GM10847 (cell line): ENCODE data around the gene EBI3.

Source experiments
- POLR2A ChIP-seq: IDR thresholded peaks from 2 replicates; pipeline ENCODE4 v1.6.1; 2011; ENCODE audit not compliant: insufficient read length; ENCODE audit errors: extremely low read depth

Gene EBI3

DNA sequence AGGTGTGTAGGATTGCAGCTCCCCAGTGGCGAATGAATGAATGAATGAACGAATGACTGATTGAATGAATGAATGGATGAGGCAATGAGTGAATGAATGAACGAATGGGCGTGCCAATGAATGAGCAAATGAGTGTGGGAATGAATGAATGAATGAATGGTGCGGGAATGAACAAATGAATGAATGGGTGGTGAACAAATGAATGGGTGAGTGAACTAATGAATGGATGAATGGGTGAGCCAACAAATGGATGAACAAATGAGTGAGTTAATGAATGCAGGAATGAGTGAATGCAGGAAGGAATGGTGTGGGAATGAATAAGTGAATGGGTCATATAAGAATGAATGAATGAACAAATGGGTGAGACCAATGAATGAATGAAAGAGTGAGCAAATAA is 32.1 kb upstream of the EBI3 start:
- no peak for TF ChIP-seq POLR2A

DNA sequence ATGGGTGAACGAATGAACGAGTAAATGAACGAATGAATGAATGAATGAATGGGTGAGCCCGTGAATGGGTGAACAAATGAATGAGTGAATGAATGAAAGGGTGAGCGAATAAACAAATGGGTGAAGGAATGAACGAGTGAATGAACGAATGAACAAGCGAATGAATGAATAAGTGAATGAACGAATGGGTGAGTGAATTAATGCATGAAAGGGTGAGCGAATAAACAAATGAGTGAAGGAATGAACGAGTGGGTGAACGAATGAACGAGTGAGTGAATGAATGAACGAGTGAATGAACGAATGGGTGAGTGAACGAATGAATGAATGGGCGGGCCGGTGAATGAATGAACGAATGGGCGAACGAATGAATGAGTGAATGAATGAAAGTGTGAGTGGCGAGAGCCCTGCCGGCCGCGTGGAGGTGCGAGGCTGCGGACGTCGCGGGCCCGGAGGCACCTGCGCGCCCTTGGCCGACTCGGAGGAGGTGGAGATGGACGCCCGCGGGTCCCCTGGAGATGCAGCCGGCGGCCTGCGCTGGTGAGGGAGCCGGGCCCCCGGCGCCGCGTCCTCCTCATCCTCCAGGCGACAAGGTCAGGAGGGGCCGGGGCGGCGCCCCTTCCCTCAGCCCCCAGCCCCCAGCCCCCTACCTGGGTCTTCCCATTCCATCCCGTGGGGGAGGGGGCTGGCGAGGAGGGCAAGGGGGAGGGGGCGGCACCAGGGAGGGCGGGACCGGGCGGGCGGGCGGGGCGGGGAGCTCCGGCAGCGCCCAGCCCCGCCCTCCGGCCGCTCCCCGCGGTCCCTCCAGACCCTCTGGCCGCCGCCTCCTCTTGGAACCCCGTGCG is 31.5 kb upstream of the EBI3 start:
- no peak for TF ChIP-seq POLR2A

DNA sequence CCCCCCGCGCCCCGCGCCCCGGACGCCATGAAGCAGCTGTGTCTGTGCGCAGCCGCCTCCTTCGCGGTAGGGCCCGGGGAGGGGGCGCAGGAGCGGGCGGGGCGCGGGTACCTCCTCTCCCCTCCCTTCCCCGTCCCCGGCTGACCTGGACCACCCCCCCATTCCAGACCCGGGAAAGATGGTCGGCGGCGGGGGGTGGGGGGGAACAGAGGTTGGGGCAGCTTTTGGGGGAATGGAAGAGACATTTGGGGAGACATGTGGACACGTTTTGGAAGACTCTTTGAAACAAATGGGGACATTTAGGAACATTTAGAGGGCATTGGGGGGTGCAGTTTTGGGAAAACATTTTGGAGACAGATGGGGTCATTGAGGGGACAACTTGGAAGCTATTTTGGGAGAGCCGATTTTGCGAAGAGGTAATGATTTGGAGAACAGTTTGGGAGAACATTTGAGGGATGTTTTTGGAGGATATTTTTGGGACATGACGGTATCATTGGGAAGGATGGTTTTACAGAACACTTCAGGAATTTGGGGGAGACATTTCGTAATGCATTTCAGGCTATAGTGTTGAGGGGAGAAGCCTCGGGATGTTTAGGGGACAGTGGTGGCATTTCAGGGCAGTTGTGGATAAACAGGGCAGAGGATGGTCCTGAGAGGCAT is 30.7 kb upstream of the EBI3 start:
- TF ChIP-seq POLR2A = no peak

DNA sequence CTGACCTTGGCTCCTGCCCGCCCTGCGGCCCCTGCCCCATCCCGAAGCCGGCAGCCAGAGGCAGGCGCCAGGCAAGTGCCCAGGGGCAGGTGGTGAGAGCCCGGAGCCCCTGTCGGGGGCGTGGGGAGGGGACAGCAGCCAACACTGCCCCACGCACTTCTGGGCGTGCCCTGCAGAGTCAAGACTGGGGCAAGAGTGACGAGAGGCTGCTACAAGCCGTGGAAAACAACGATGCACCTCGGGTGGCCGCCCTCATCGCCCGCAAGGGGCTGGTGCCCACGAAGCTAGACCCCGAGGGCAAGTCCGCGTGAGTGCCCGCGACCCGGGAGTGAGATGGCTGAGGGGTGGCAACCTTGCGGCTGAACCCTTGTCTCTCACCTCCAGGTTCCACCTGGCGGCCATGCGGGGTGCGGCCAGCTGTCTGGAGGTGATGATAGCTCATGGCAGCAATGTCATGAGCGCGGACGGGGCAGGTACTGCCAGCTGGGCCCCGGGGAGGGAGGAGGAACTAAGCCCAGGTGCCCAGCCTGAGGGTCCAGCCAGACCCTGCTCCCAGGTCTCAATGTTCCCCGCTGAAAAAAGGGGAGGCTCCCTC is 29.5 kb upstream of the EBI3 start:
- no peak for TF ChIP-seq POLR2A

DNA sequence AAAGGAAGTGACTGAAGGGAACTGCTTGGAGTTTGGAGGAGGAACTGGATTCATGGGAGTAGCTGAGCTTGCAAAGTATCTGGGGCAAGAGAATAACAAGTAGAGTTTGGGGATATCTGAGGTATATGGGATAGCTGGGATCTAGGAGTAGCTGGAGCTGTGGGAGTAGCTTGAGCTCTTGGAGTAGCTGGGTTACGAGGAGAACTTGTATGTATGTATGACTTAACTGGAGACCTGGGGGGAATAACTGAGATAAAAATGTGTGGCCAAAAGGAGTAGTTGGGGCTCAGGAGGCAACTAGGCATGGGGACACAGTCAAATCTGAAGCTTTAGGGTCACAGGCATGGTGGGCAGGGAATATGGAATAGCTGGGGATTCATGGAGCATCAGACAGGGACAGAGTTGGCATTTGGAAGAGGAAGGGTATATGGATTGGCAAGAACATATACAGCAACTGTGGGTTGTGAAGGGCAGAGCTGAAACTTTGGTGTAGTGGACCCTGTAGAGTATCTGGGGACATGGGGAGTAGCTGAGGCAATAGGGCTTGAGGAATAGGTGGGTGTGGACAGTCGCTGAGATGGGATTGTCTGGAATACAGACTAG is 28.3 kb upstream of the EBI3 start:
- no peak for TF ChIP-seq POLR2A

DNA sequence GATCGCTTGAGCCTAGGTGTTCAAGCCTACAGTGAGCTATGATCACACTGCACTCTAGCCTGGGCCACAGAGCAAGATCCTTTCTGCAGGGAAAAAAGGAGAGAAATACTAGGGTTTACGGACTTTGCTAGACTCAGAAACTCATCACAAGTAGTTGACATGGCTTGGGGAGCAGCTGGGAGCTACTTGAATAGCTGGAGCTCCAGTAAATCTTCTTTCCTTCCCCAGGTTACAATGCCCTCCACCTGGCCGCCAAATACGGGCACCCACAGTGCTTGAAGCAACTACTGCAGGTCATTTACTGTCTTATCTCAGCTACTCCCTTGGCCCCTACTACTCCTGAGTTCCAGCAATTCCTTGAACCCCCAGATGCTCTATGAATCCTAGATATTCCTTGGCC is 27.5 kb upstream of the EBI3 start:
- no peak for TF ChIP-seq POLR2A

DNA sequence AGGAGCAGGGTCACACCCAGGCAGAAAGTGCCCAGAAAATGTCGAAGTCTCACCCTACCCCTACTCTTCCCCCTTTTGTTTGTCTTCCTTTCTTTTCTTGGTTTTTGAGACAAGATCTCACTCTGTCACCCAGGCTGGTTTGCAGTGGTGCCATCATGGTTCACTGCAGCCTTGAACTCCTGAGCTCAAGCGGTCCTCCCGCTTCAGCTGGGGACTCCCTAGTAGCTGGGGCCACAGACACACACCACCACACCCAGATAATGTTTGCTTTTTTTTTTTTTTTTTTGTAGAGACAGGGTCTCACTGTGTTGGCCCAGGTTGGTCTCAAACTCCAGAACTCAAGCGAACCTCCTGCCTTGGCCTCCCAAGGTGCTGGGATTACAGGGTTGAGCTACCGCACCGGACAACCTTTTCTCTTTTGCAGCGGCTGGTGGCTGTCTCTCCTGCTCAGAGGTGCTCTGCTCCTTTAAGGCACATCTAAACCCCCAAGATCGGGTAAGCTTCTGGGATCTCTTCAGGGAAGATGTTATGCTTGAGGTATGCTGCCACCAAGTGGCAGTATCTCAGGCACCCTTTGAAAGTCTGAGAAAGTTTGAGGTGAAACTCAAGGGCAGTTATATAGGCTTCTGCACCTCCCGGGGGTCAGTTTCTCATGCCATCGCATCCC is 22.4 kb upstream of the EBI3 start:
- no peak for TF ChIP-seq POLR2A

DNA sequence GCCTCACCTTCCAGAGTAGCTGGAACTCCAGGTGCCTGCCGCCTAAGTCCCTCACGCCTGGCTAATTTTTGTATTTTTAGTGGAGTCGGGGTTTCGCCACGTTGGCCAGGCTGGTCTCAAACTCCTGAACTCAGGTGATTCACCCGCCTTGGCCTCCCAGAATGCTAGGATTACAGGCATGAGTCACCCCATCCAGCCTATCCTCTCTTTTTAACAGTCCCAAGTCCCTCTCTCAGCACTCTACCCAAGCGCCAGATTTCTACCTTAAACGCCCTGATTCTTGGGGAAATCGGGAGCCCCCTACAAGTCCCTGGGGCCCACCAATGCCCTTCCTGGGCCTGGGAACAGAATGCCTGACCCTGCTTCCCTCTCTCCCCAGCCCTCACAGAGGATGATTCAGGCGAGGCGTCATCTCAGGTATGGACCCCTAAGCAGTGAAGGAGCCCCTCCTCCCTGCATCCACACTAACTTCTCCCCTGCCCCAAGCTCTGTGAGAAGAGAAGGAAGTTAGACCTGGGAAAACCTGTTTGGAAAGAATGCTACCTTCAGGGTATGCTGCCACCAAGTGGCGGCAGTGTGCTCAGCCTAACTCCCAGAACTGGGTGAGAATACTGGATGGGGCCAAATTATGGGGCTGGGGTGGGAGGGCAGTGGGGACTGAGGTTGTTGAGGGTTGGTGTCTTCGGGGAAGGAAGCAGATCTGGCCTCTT is 20.8 kb upstream of the EBI3 start:
- TF ChIP-seq POLR2A = no peak

DNA sequence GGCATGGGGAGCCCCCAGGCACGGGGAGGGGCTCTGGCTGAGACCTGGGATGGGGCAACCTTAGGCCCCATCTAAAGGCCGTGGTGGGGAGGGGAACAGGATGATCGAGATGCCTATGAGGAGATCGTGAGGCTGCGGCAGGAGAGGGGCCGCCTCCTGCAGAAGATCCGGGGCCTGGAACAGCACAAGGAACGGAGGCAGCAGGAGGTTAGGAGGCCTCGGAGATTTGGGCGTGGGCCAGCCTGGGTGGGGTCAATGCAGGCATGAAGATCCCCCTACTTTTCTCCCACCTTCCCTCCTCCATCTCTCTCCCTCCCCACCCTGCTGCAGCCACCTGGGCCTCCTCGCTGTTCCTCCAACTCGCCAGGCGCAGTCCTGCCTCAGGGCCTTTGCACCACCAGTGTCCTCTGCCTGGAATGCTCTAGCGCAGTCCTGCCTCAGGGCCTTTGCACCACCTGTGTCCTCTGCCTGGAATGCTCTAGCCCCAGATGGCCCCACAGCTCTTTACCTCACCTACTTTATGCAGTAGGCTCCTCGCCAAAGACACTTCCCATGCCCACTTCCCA is 19.1 kb upstream of the EBI3 start:
- no peak for TF ChIP-seq POLR2A

DNA sequence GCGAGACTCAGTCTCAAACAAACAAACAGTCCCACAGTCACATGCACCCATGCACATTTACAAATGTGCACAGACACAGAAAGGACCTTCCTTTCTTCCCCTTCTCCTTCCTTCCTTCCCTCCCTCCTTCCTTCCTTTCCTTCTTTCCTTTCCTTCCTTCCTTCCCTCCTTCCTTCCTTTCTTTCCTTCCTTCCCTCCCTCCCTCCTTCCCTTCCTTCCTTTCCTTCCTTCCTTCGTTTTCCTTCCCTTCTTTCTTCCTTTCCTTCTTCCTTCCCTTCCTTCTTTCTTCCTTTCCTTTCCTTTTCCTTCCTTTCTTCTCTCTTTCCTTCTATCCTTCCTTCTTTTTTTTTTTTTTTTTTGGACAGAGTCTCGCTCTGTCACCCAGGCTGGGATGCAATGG is 16.2 kb upstream of the EBI3 start:
- TF ChIP-seq POLR2A = no peak

DNA sequence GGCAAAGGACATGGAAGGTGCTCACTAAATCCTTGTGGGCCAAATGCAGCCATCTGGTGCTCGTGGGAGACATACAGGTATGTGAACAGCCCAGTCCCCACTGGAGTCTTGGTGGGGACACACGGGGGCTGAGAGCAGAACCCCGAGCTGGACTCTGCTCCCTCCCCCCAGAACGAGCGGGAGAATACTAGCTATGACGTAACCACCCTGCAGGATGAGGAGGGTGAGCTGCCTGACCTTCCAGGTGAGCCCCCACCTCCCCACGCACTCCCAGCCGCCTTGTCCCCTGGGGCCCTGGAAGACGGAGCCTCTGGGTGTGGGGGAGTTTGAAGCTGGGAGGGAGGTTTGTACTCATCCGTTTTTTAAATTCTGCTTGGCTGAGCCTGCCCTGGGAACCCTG is 13.5 kb upstream of the EBI3 start:
- no peak for TF ChIP-seq POLR2A

DNA sequence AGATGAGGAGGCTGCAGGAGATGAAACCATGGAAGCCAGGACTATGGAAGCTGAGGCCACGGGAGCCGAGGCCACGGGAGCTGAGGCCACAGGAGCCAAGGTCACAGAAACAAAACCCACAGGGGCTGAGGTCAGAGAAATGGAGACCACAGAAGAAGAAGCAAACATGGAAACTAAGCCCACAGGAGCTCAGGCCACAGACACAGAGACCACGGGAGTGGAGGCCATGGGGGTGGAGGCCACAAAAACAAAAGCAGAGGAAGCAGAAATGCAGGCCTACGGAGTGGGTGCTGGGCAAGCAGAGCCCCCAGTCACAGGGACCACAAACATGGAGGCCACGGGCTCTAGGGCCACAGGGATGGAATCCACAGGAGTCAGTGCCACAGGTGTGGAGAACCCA is 12.5 kb upstream of the EBI3 start:
- TF ChIP-seq POLR2A = no peak

DNA sequence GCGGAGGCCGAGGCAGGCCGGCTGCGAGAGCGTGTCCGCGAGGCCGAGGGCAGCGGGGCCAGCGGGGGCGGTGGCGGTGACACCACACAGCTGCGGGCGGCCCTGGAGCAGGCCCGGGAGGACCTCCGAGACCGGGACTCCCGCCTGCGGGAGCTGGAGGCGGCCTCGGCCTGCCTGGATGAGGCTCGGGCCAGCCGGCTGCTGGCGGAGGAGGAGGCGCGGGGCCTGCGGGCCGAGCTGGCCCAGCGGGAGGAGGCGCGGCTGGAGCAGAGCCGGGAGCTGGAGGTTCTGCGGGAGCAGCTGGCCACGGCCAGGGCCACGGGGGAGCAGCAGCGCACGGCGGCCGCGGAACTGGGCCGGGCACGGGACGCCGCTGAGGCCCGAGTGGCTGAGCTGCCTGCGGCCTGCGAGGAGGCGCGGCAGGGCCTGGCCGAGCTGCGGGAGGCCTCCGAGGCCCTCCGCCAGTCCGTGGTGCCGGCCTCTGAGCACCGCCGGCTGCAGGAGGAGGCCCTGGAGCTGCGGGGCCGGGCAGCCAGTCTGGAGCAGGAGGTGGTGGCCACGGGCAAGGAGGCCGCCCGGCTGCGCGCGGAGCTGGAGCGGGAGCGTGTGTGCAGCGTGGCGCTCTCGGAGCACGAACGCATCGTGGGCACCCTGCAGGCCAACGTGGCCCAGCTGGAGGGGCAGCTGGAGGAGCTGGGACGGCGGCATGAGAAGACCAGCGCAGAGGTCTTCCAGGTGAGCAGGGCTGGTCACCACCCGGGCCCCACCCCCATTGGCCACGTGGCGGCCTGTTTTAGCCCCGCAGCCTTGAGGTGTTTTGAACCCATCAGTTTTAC is 11.7 kb upstream of the EBI3 start:
- TF ChIP-seq POLR2A = no peak

DNA sequence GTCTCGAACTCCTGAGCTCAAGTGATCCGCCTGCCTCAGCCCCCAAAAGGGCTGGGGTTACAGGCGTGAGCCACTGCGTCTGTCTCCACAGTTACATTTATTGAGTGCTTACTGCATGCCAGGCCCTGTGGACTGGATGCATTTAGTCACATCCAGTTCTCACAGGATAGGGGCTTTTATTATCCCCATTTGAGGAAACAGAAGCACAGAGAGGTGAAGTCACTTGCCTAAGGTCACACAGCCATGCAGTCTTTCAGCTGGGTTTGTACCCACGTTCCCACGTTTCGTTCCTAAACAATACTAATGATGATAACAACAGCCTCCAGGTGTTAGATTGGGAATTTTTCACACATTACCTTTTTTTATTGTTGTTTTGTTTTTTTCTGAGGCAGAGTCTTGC is 9.1 kb upstream of the EBI3 start:
- no peak for TF ChIP-seq POLR2A

DNA sequence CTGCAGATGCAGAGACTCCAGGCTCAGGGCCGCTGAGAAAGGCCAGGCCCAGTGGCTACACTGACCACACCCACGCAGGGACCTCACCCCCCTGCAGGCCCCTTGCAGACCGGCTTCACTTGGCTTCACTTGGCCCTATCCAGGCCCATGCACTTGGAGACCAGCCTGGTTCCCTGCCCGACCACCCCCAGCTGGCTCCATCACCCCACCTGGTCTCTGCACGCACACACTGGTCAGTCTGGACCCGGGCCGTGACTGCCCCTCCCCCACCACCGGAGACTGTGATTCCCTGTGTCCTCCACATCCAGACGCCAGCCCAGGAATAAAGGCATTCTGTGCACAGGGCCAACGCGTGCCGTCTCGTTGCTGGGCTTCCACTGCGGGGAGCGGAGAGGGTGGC is 4.9 kb upstream of the EBI3 start:
- no peak for TF ChIP-seq POLR2A
